ENCODE measurements around the gene AOC3. TPM values are rescaled to one million over a fixed set of nuclear protein-coding genes. Genes with fewer than 3 reads are reported as not detected.
A peak's percentile ranks its signal among the peaks of the same experiment; 100 is the strongest.

Gene AOC3
- total and polyA plus RNA-seq, 2 of the 13 experiments (the other 11 are each of a cell fraction or from before 2014, with no cell fraction given): 8.7 to 51.7 TPM

- TF ChIP-seq, protein P1, sequence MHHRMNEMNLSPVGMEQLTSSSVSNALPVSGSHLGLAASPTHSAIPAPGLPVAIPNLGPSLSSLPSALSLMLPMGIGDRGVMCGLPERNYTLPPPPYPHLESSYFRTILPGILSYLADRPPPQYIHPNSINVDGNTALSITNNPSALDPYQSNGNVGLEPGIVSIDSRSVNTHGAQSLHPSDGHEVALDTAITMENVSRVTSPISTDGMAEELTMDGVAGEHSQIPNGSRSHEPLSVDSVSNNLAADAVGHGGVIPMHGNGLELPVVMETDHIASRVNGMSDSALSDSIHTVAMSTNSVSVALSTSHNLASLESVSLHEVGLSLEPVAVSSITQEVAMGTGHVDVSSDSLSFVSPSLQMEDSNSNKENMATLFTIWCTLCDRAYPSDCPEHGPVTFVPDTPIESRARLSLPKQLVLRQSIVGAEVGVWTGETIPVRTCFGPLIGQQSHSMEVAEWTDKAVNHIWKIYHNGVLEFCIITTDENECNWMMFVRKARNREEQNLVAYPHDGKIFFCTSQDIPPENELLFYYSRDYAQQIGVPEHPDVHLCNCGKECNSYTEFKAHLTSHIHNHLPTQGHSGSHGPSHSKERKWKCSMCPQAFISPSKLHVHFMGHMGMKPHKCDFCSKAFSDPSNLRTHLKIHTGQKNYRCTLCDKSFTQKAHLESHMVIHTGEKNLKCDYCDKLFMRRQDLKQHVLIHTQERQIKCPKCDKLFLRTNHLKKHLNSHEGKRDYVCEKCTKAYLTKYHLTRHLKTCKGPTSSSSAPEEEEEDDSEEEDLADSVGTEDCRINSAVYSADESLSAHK (CRISPR knock-in tag; IDR thresholded peaks at IDR 0.05; ENCODE audit: borderline replicate concordance): no peak
- TF ChIP-seq FOXC1 (CRISPR knock-in tag; IDR thresholded peaks at IDR 0.05; ENCODE audit: borderline replicate concordance): no peak; the same call in none of the 2 replicates
- TF ChIP-seq HINFP (CRISPR knock-in tag; IDR thresholded peaks at IDR 0.05; ENCODE audit: low read depth): no peak; the same call in 1 of the 2 replicates
- no peak for TF ChIP-seq ZSCAN5A (CRISPR knock-in tag; IDR thresholded peaks at IDR 0.05; ENCODE audit: borderline replicate concordance)
- peak; percentile 56; the same call in 1 of the 2 replicates for TF ChIP-seq ZNF574 (CRISPR knock-in tag; IDR thresholded peaks at IDR 0.05)
- peak; percentile 42; the same call in 1 of the 2 replicates for TF ChIP-seq GATA4 (IDR thresholded peaks at IDR 0.05; ENCODE audit: borderline replicate concordance, low read depth)
- TF ChIP-seq ZNF496 (CRISPR knock-in tag; IDR thresholded peaks at IDR 0.05; ENCODE audit: insufficient replicate concordance): no peak
- peak; percentile 46; the same call in 1 of the 2 replicates for TF ChIP-seq ZNF788 (CRISPR knock-in tag; IDR thresholded peaks at IDR 0.05; ENCODE audit: borderline replicate concordance)
- TF ChIP-seq, protein P2, sequence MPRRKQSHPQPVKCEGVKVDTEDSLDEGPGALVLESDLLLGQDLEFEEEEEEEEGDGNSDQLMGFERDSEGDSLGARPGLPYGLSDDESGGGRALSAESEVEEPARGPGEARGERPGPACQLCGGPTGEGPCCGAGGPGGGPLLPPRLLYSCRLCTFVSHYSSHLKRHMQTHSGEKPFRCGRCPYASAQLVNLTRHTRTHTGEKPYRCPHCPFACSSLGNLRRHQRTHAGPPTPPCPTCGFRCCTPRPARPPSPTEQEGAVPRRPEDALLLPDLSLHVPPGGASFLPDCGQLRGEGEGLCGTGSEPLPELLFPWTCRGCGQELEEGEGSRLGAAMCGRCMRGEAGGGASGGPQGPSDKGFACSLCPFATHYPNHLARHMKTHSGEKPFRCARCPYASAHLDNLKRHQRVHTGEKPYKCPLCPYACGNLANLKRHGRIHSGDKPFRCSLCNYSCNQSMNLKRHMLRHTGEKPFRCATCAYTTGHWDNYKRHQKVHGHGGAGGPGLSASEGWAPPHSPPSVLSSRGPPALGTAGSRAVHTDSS (CRISPR knock-in tag; conservative IDR thresholded peaks at IDR 0.05): no peak
- peak; percentile 96 for TF ChIP-seq HNF1A (IDR thresholded peaks at IDR 0.05; ENCODE audit: low read depth)
- peak; percentile 87; the same call in 1 of the 2 replicates for TF ChIP-seq HNF1A (CRISPR knock-in tag; IDR thresholded peaks at IDR 0.05; ENCODE audit: borderline replicate concordance)
Measured at GRCh38 chr17:42900460-42901331, 49.7 kb downstream of the AOC3 start, which contains the start of gene G6PC1 (continued).

Measured in HepG2 (cell line).